Fibroblast of lung (primary cell): ENCODE results near the gene GLRA1. TPM values are rescaled to one million over a fixed set of nuclear protein-coding genes. Genes with fewer than 3 reads are reported as not detected.
"Not testable (repeated sequence)": the region's sequence is repeated elsewhere in the genome, so short reads cannot be mapped to it uniquely, and the experiment has no call there.

Source experiments
- DNase-seq, 2 donors: peaks; one replicate each; pipeline versions ENCODE4 v3.0.0 to v3.0.0-alpha.2; 2010; ENCODE audit warnings: low read depth in 2 of 2
- H2AFZ ChIP-seq: 2 replicates; pipeline ENCODE4 v1.5.1; 2012; ENCODE audit warnings: low read length, control low read depth, inconsistent platforms
- H3K27ac ChIP-seq: 2 replicates; pipeline ENCODE4 v1.5.1; 2011; ENCODE audit warnings: low read length, control low read depth; ENCODE audit not compliant: insufficient read depth
- H3K27me3 ChIP-seq: 2 replicates; pipeline ENCODE4 v1.5.1; 2011; ENCODE audit warnings: mild to moderate bottlenecking, low read length; ENCODE audit not compliant: control insufficient read depth, insufficient read depth
- H3K36me3 ChIP-seq: 2 replicates; pipeline ENCODE4 v1.5.1; 2011; ENCODE audit warnings: low read length; ENCODE audit not compliant: control insufficient read depth, insufficient read depth
- H3K4me1 ChIP-seq: 2 replicates; pipeline ENCODE4 v1.5.1; 2011; ENCODE audit warnings: low read length; ENCODE audit not compliant: control insufficient read depth, insufficient read depth; ENCODE audit errors: extremely low read depth
- H3K4me2 ChIP-seq: 2 replicates; pipeline ENCODE4 v1.5.1; 2011; ENCODE audit warnings: low read length, control low read depth; ENCODE audit not compliant: insufficient read depth; ENCODE audit errors: extremely low read depth
- H3K4me3 ChIP-seq, 4 experiments: fragments of 200-600 bp in 1 of 4; sonication (generic) in 1 of 4; replicated peaks in 1 of 4; 2 replicates each; pipeline ENCODE4 v1.5.1; 2011 to 2016; ENCODE audit warnings: low read length in 4 of 4, low read depth in 3 of 4, mild to moderate bottlenecking in 3 of 4, control low read depth in 2 of 4, inconsistent platforms in 1 of 4, mixed read lengths in 1 of 4; ENCODE audit not compliant: insufficient read depth in 1 of 4; ENCODE audit errors: control extremely low read depth in 1 of 4
- H3K79me2 ChIP-seq: 2 replicates; pipeline ENCODE4 v1.5.1; 2012; ENCODE audit warnings: mild to moderate bottlenecking, low read length, inconsistent platforms; ENCODE audit not compliant: control insufficient read depth, insufficient read depth
- H3K9ac ChIP-seq: 2 replicates; pipeline ENCODE4 v1.5.1; 2011; ENCODE audit warnings: mild to moderate bottlenecking, low read length, control low read depth; ENCODE audit not compliant: insufficient read depth
- H3K9me3 ChIP-seq: 2 replicates; pipeline ENCODE4 v1.5.1; 2012; ENCODE audit warnings: low read depth, low read length; ENCODE audit not compliant: control insufficient read depth, insufficient read depth
- H4K20me1 ChIP-seq: 2 replicates; pipeline ENCODE4 v1.5.1; 2011; ENCODE audit warnings: low read length; ENCODE audit not compliant: control insufficient read depth, insufficient read depth; ENCODE audit errors: extremely low read depth
- CTCF ChIP-seq, 2 donors: IDR thresholded peaks in 1 of 2; conservative IDR thresholded peaks in 1 of 2; 1 replicate in 1 of 2; 2 replicates in 1 of 2; pipeline ENCODE4 v1.5.1; 2011 to 2012; ENCODE audit warnings: low read length in 2 of 2, control low read depth in 1 of 2, inconsistent platforms in 1 of 2, low read depth in 1 of 2, mild to moderate bottlenecking in 1 of 2
- EZH2 ChIP-seq: IDR thresholded peaks from 2 replicates; pipeline ENCODE4 v1.5.1; 2012; ENCODE audit warnings: low read length, control low read depth, mild to moderate bottlenecking; ENCODE audit errors: missing control alignments
- polyA plus RNA-seq, 2 donors: library from polyadenylated mRNA; depleted of rRNA in 1 of 2; stranded (reverse) in 1 of 2; unstranded in 1 of 2; fragments of >200 nt; gene quantifications; 2 replicates each; pipeline ENCODE4 v1.2.1, GENCODE V29; 2011 to 2012; ENCODE audit warnings: missing spikeins in 1 of 2
- total RNA-seq: library from RNA; depleted of rRNA; stranded (reverse); fragments of >200 nt; gene quantifications from 2 replicates; pipeline ENCODE4 v1.2.1, GENCODE V29; 2014

Gene GLRA1
- total and polyA plus RNA-seq, 2 donors (not counting 1 experiment from before 2014, with no cell fraction given) = not detected

GRCh38 chr5:151784141-151784540 lies 140.5 kb downstream of the GLRA1 start:
- Histone ChIP-seq H3K36me3 (peaks cover 4% of the 10 kb centered on the region), H2AFZ (no peak overlapping the region), H3K4me1 (no peaks in the 10 kb centered on the region), H4K20me1 (peaks cover 6% of the 10 kb centered on the region), H3K9me3 (no peaks in the 10 kb centered on the region), H3K27me3 (no peaks in the 10 kb centered on the region), H3K27ac (no peak overlapping the region), H3K9ac (no peak overlapping the region), H3K4me3 (no peak overlapping the region), H3K79me2 (peaks cover 97% of the 10 kb centered on the region), H3K4me2 (no peak overlapping the region)
- no peak for TF ChIP-seq EZH2
- DNase-seq = no peak

GRCh38 chr5:151783664-151784063 lies 141.0 kb downstream of the GLRA1 start:
- H3K9ac ChIP-seq, H4K20me1 ChIP-seq: not testable (repeated sequence)

GRCh38 chr5:151781201-151781600 lies 143.4 kb downstream of the GLRA1 start:
- no peaks in the 10 kb centered on the region for H3K36me3 ChIP-seq
- H3K9me3 ChIP-seq = no peaks in the 10 kb centered on the region
- DNase-seq = no peak
- TF ChIP-seq EZH2 (no peak), CTCF (conservative IDR thresholded peaks at IDR 0.05 in 1 of 2, IDR thresholded peaks at IDR 0.05 in 1 of 2; ENCODE audit: low read depth in 1 of 2, low read length in 2 of 2) (no peak)
- H3K27ac ChIP-seq = no peak overlapping the region
- H4K20me1 ChIP-seq = peaks cover 4% of the 10 kb centered on the region
- no peaks in the 10 kb centered on the region for H3K27me3 ChIP-seq
- H2AFZ ChIP-seq = no peak overlapping the region
- no peak overlapping the region for H3K9ac ChIP-seq
- H3K4me1 ChIP-seq = peaks cover 2% of the 10 kb centered on the region
- no peak overlapping the region for H3K4me3 ChIP-seq
- peaks cover 100% of the 10 kb centered on the region for H3K79me2 ChIP-seq
- no peak overlapping the region for H3K4me2 ChIP-seq

More at GRCh38 chr5:151783664-151784063, 141.0 kb downstream of the GLRA1 start:
- not testable (repeated sequence) for H2AFZ ChIP-seq, H3K27me3 ChIP-seq, H3K4me3 ChIP-seq, H3K36me3 ChIP-seq, DNase-seq, H3K9me3 ChIP-seq, H3K4me2 ChIP-seq, H3K27ac ChIP-seq, H3K4me1 ChIP-seq
- H3K79me2 ChIP-seq = peaks cover 97% of the 10 kb centered on the region

- H3K4me1 ChIP-seq = peaks cover 4% of the 10 kb centered on the region
- no peak overlapping the region for H3K9ac ChIP-seq
- H3K4me3 ChIP-seq = no peak overlapping the region
- no peak overlapping the region for H3K27ac ChIP-seq
- TF ChIP-seq EZH2 = no peak
- TF ChIP-seq CTCF (conservative IDR thresholded peaks at IDR 0.05 in 1 of 2, IDR thresholded peaks at IDR 0.05 in 1 of 2; ENCODE audit: low read depth in 1 of 2, low read length in 2 of 2) = no peak
- no peaks in the 10 kb centered on the region for H3K36me3 ChIP-seq
- no peaks in the 10 kb centered on the region for H3K9me3 ChIP-seq
- no peaks in the 10 kb centered on the region for H3K27me3 ChIP-seq
- H3K4me2 ChIP-seq = no peak overlapping the region
- no peak for DNase-seq
- peaks cover 4% of the 10 kb centered on the region for H4K20me1 ChIP-seq
- peaks cover 100% of the 10 kb centered on the region for H3K79me2 ChIP-seq
- no peak overlapping the region for H2AFZ ChIP-seq
Measured at GRCh38 chr5:151780348-151780747, 144.3 kb downstream of the GLRA1 start.
